ENCODE results near the gene NDUFB7. TPM values are rescaled to one million over a fixed set of nuclear protein-coding genes. Genes with fewer than 3 reads are reported as not detected.

NDUFB7 gene
- total RNA-seq, 2 experiments from 2014 or later, result 141 to 282 TPM

DNA sequence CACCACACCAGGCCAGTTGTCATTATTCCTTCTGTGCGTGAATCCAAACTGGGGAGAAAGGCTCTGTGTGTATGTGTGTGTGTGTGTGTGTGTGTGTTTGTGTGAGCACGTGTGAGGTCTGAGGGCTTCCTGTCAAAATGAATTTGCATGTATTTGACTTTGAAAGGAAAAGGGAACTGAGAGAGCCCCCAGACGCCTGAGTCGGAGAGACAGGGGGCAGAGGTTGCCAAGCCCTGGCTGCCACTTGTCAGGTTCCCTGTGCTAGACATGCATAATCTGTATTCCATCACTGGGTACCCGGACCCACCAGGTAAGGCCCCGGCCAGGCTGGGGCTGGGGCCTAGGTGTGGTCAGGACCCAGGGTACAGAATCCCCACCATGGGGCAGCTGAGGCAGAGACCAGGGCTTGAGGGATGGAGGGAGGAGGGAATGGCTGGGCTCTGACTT lies 11.1 kb upstream of the NDUFB7 start, which contains the start of gene CLEC17A:
TSS of gene CLEC17A (plus strand) at position 191 of the 447 bp plus-strand sequence. CDS start at position 268, 77 bp downstream.
- Histone ChIP-seq H3K9me2 (ENCODE audit: insufficient read depth, low read length) (no peaks in the 10 kb centered on the region), H3K4me1 (ENCODE audit: insufficient read depth, low read length, poor library complexity, severe bottlenecking) (peaks cover 67% of the 10 kb centered on the region), H3K79me2 (ENCODE audit: insufficient read depth, low read depth, low read length) (peaks cover 44% of the 10 kb centered on the region), H3K4me2 (ENCODE audit: low read length) (peak within 1 kb of the TSS; percentile 66), H2AFZ (ENCODE audit: low read length) (no peak within 1 kb of the TSS), H3K27ac (ENCODE audit: low read depth, low read length, poor library complexity, severe bottlenecking) (peak within 1 kb of the TSS; percentile 68), H3K36me3 (ENCODE audit: insufficient read depth, low read length) (peaks cover 10% of the 10 kb centered on the region), H3K9me3 (ENCODE audit: low read length) (no peaks in the 10 kb centered on the region), H3K4me3 (ENCODE audit: low read depth, low read length, poor library complexity, severe bottlenecking) (peak within 1 kb of the TSS; percentile 74), H4K20me1 (ENCODE audit: insufficient read depth, low read length) (no peaks in the 10 kb centered on the region)
- no peak for TF ChIP-seq EZH2phosphoT487 (IDR thresholded peaks at IDR 0.05; ENCODE audit: borderline replicate concordance, low read depth, low read length)
- TF ChIP-seq, protein P1, sequence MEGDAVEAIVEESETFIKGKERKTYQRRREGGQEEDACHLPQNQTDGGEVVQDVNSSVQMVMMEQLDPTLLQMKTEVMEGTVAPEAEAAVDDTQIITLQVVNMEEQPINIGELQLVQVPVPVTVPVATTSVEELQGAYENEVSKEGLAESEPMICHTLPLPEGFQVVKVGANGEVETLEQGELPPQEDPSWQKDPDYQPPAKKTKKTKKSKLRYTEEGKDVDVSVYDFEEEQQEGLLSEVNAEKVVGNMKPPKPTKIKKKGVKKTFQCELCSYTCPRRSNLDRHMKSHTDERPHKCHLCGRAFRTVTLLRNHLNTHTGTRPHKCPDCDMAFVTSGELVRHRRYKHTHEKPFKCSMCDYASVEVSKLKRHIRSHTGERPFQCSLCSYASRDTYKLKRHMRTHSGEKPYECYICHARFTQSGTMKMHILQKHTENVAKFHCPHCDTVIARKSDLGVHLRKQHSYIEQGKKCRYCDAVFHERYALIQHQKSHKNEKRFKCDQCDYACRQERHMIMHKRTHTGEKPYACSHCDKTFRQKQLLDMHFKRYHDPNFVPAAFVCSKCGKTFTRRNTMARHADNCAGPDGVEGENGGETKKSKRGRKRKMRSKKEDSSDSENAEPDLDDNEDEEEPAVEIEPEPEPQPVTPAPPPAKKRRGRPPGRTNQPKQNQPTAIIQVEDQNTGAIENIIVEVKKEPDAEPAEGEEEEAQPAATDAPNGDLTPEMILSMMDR (conservative IDR thresholded peaks at IDR 0.05; ENCODE audit: low read length), result no peak
- CTCF ChIA-PET (ENCODE audit: unreplicated experiment), result no interaction called here
- POLR2A ChIA-PET, result no interaction called here
- BruUV-seq (replicated peaks), result no TSS peak
- intact Hi-C loops (cut with micrococcal nuclease; ENCODE audit: unreplicated experiment), result loop anchor here (1.0 kb wide), 1 partner anchor 21 kb away; no protein-coding TSS in a partner anchor
- peak; percentile 96 for DNase-seq (ENCODE audit: low spot score)

DNA sequence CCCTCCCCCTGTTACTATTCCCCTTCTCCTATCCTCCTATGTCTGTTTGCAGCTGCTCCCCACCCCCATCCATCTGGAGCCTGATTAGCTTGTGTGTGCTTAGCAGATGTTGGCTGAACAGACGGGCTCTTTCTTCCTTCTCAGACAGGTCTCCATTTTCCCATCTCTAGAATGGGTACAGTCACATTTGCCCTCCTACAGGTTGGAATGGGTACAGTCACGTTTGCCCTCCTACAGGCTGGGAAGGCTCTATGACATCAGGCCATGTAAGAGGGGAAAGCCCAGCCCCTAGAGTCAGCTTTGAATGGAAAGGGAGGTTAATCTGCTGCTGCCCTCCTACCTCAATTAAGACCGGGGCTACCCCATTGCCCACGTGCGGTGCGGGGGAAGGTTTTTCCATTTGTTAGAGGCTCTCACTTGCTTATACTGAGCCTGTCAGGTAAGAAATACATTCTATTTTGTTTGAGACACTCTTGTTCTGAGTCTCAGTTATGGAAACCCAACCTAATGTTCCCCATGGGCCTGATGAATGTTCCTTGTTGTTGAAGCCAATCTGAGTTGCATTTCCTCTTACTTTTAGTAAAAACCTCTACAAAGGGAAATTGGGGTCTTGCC lies 8.9 kb upstream of the NDUFB7 start:
- H3K36me3 ChIP-seq (ENCODE audit: insufficient read depth, low read length), result no peaks in the 10 kb centered on the region
- peak; percentile 44 for DNase-seq (ENCODE audit: low spot score)
- peaks cover 24% of the 10 kb centered on the region for H3K79me2 ChIP-seq (ENCODE audit: insufficient read depth, low read depth, low read length)
- intact Hi-C loops (cut with micrococcal nuclease; ENCODE audit: unreplicated experiment), result no loop called here
- H3K27ac ChIP-seq (ENCODE audit: low read depth, low read length, poor library complexity, severe bottlenecking), result peak overlapping the region; percentile 20
- TF ChIP-seq, protein P1 (conservative IDR thresholded peaks at IDR 0.05; ENCODE audit: low read length), result peak; percentile 34; the same call in 1 of the 2 replicates
- TF ChIP-seq EZH2phosphoT487 (IDR thresholded peaks at IDR 0.05; ENCODE audit: borderline replicate concordance, low read depth, low read length), result no peak
- peaks cover 6% of the 10 kb centered on the region; the same call in 1 of the 2 replicates for H3K9me3 ChIP-seq (ENCODE audit: low read length)
- no peak overlapping the region for H3K4me3 ChIP-seq (ENCODE audit: low read depth, low read length, poor library complexity, severe bottlenecking)
- 0 out of 2 replicates have a peak overlapping the region, but pooled peaks have one; percentile 12 for H3K4me2 ChIP-seq (ENCODE audit: low read length)
- ChIA-PET POLR2A (interaction anchor here (1.0 to 1.4 kb wide), 2 partner anchors 24 to 109 kb away, joined by 3 to 6 read pairs; partner anchors contain the start of gene ZNF333), CTCF (ENCODE audit: unreplicated experiment) (no interaction called here)
- H4K20me1 ChIP-seq (ENCODE audit: insufficient read depth, low read length), result no peaks in the 10 kb centered on the region
- peaks cover 77% of the 10 kb centered on the region for H3K4me1 ChIP-seq (ENCODE audit: insufficient read depth, low read length, poor library complexity, severe bottlenecking)
- H3K9me2 ChIP-seq (ENCODE audit: insufficient read depth, low read length), result no peaks in the 10 kb centered on the region
- peak overlapping the region; percentile 36; the same call in 1 of the 2 replicates for H2AFZ ChIP-seq (ENCODE audit: low read length)
- no TSS peak for BruUV-seq (replicated peaks)
